H1 (cell line): ENCODE results near the gene TP63.

Source experiments
- BCL11A ChIP-seq, 2 experiments: IDR thresholded peaks; one replicate each; pipeline ENCODE4 v1.6.1; 2011; ENCODE audit warnings: low read depth in 2 of 2, low read length in 2 of 2, mild to moderate bottlenecking in 2 of 2
- CREB1 ChIP-seq: IDR thresholded peaks from 2 replicates; pipeline ENCODE4 v1.6.1; 2012; ENCODE audit warnings: inconsistent platforms
- EZH2 ChIP-seq: fragments of 200-600 bp; sonication (generic); IDR thresholded peaks from 2 replicates; pipeline ENCODE4 v1.7.1; 2012; ENCODE audit warnings: low read depth, mild to moderate bottlenecking, moderate library complexity, low read length, inconsistent platforms; ENCODE audit not compliant: severe bottlenecking
- JUN ChIP-seq: IDR thresholded peaks from 2 replicates; pipeline ENCODE4 v1.6.1; 2011; ENCODE audit warnings: low read depth, mild to moderate bottlenecking, improper control_type of control experiment, low read length
- SIN3A ChIP-seq, 2 experiments: IDR thresholded peaks in 1 of 2; conservative IDR thresholded peaks in 1 of 2; 2 replicates each; pipeline ENCODE4 v1.6.1; 2011 to 2012; ENCODE audit warnings: low read length in 2 of 2, improper control_type of control experiment in 1 of 2, low read depth in 1 of 2, mild to moderate bottlenecking in 1 of 2
- ZNF274 ChIP-seq: IDR thresholded peaks from 2 replicates; pipeline ENCODE4 v1.7.0; 2012; ENCODE audit warnings: low read length, borderline replicate concordance; ENCODE audit errors: extremely low read depth
- TF ChIP-seq, protein P1 (sequence below), 3 experiments: IDR thresholded peaks; 1 replicate in 2 of 3; 2 replicates in 1 of 3; pipeline versions ENCODE4 v1.5.1 to v1.6.1; 2011; ENCODE audit warnings: low read length in 3 of 3, mild to moderate bottlenecking in 3 of 3, inconsistent platforms in 2 of 3, low read depth in 1 of 3, moderate library complexity in 1 of 3; ENCODE audit not compliant: insufficient read depth in 1 of 3; ENCODE audit errors: control extremely low read depth in 1 of 3
- TF ChIP-seq, protein P2 (sequence below): IDR thresholded peaks from 2 replicates; pipeline ENCODE4 v1.6.1; 2012; ENCODE audit warnings: inconsistent platforms
- TF ChIP-seq, protein P3 (sequence below): IDR thresholded peaks from 2 replicates; pipeline ENCODE4 v1.6.1; 2011; ENCODE audit warnings: low read depth, mild to moderate bottlenecking, low read length; ENCODE audit not compliant: insufficient read depth

DNA sequence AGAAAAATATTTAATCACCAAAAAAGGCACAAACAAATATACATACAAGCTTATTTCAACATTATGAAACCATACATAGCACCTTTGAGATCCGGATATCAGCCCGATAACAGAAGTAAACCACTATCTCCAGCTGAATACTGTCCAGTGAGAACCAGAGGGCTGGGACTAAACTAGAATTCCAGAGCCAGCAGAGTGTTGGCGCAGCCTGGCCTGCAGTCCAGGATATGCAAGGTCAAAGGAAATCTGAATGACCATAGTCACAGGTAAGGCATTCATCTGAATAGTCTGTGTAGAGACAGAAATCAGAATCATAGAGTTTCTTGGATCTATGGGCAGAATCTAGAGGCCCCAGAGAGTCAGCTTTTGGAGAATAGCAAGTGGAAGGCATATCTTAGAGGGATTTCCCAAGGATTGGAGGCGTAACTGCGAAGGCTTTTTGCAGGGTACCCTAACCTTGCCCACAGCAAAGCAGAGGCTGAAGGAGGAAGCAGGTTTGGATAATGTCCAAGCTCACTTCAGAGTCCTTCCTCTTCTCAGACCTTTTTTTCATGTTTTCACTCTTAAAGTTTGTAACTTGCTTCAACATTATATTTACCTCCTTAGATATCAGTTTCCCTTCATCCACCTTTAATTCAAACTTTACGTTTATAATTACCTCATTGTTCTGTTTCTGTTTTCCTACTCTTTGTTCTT, 32.5 kb upstream of the TP63 start:
- TF ChIP-seq SIN3A (conservative IDR thresholded peaks at IDR 0.05 in 1 of 2, IDR thresholded peaks at IDR 0.05 in 1 of 2; ENCODE audit: low read depth in 1 of 2, low read length in 2 of 2) (no peak), ZNF274 (no peak), CREB1 (no peak), EZH2 (no peak), BCL11A (IDR thresholded peaks at IDR 0.05; ENCODE audit: low read depth in 2 of 2, low read length in 2 of 2) (no peak), JUN (no peak)
- TF ChIP-seq, protein P1, sequence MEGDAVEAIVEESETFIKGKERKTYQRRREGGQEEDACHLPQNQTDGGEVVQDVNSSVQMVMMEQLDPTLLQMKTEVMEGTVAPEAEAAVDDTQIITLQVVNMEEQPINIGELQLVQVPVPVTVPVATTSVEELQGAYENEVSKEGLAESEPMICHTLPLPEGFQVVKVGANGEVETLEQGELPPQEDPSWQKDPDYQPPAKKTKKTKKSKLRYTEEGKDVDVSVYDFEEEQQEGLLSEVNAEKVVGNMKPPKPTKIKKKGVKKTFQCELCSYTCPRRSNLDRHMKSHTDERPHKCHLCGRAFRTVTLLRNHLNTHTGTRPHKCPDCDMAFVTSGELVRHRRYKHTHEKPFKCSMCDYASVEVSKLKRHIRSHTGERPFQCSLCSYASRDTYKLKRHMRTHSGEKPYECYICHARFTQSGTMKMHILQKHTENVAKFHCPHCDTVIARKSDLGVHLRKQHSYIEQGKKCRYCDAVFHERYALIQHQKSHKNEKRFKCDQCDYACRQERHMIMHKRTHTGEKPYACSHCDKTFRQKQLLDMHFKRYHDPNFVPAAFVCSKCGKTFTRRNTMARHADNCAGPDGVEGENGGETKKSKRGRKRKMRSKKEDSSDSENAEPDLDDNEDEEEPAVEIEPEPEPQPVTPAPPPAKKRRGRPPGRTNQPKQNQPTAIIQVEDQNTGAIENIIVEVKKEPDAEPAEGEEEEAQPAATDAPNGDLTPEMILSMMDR (IDR thresholded peaks at IDR 0.05; ENCODE audit: control extremely low read depth in 1 of 3, insufficient read depth in 1 of 3, low read depth in 1 of 3, low read length in 3 of 3): no peak
- TF ChIP-seq, protein P2, sequence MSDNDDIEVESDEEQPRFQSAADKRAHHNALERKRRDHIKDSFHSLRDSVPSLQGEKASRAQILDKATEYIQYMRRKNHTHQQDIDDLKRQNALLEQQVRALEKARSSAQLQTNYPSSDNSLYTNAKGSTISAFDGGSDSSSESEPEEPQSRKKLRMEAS: no peak
- TF ChIP-seq, protein P3, sequence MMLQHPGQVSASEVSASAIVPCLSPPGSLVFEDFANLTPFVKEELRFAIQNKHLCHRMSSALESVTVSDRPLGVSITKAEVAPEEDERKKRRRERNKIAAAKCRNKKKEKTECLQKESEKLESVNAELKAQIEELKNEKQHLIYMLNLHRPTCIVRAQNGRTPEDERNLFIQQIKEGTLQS: no peak
